ENCODE data around the gene TMEM30A.

TMEM30A gene

DNA sequence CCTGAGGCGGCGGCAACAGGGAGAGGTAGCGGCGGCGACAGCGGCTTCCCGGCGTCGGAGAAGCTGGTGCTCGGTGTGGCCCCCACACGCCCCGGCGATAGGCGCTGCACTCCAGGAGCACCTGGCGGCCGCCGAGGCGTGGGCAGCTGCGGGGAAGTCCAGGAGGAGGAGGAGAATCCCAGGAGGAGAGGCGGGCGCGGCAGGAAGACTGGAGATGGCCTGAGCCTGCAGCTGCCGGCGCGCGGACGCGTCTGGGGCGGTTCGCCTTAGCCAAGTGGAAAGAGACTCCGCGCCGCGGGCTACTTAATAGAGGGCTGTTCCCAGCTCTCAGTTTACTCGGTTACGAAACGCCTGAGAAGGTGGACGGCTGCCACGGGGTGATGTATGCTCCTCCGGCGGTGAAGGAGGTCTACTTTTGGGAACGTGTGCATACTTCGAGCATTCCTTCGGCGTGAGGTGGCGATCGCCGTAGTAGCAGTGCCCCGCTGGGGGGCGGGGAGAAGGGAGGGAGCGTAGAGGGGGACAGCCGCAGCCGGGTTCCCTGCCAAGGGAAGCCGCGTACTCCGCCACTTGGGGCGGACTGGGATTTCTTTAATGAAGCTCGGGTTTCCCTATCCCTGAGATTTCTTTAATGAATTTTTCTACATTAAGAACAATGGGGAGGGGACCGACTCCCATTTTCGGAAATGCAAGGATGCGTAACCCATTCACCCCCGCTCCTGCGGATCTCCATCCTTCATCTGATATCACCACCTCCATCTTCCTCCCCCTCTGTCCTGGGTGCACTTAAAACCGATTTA lies 78.6 kb downstream of the TMEM30A start, which contains the start of gene COL12A1:
Gene COL12A1, minus strand, starts transcription at position 278 of the 800 bp plus-strand sequence. CDS start 3,261 bp downstream, outside the sequence.
- no peaks in the 10 kb centered on the region for H3K36me3 ChIP-seq (ENCODE audit: insufficient read depth, low read length)

GRCh38 chr6:75204959-75205775 lies 79.4 kb downstream of the TMEM30A start:
- H3K4me3 ChIP-seq (ENCODE audit: low read length, poor library complexity, severe bottlenecking): no peak overlapping the region

More for the DNA sequence above, 78.6 kb downstream of the TMEM30A start, which contains the start of gene COL12A1:
- no peak within 1 kb of the TSS for H3K4me3 ChIP-seq (ENCODE audit: low read length, poor library complexity, severe bottlenecking)
- TF ChIP-seq, protein P1, sequence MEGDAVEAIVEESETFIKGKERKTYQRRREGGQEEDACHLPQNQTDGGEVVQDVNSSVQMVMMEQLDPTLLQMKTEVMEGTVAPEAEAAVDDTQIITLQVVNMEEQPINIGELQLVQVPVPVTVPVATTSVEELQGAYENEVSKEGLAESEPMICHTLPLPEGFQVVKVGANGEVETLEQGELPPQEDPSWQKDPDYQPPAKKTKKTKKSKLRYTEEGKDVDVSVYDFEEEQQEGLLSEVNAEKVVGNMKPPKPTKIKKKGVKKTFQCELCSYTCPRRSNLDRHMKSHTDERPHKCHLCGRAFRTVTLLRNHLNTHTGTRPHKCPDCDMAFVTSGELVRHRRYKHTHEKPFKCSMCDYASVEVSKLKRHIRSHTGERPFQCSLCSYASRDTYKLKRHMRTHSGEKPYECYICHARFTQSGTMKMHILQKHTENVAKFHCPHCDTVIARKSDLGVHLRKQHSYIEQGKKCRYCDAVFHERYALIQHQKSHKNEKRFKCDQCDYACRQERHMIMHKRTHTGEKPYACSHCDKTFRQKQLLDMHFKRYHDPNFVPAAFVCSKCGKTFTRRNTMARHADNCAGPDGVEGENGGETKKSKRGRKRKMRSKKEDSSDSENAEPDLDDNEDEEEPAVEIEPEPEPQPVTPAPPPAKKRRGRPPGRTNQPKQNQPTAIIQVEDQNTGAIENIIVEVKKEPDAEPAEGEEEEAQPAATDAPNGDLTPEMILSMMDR (conservative IDR thresholded peaks at IDR 0.05; ENCODE audit: low read length): no peak
- TF ChIP-seq EZH2phosphoT487 (IDR thresholded peaks at IDR 0.05; ENCODE audit: borderline replicate concordance): no peak
- no peaks in the 10 kb centered on the region for H4K20me1 ChIP-seq (ENCODE audit: insufficient read depth, low read length, poor library complexity, severe bottlenecking)
- H3K9me3 ChIP-seq (ENCODE audit: insufficient read depth, low read depth, low read length): no peaks in the 10 kb centered on the region
- no peaks in the 10 kb centered on the region for H3K79me2 ChIP-seq (ENCODE audit: insufficient read depth, low read length)
- no peaks in the 10 kb centered on the region for H3F3A ChIP-seq (ENCODE audit: low read depth)
- H3K9ac ChIP-seq (ENCODE audit: low read depth, low read length, poor library complexity, severe bottlenecking): no peak within 1 kb of the TSS
- no peaks in the 10 kb centered on the region for H3K27me3 ChIP-seq (ENCODE audit: insufficient read depth, low read length, poor library complexity, severe bottlenecking)
- H2AFZ ChIP-seq (ENCODE audit: low read length): no peak within 1 kb of the TSS
- no peak within 1 kb of the TSS for H3K4me2 ChIP-seq (ENCODE audit: low read depth, low read length, poor library complexity, severe bottlenecking)
- H3K9me2 ChIP-seq (replicated peaks; ENCODE audit: low read depth, low read length): no peaks in the 10 kb centered on the region
- no peaks in the 10 kb centered on the region for H3K4me1 ChIP-seq (ENCODE audit: insufficient read depth, low read length, poor library complexity, severe bottlenecking)

DNA sequence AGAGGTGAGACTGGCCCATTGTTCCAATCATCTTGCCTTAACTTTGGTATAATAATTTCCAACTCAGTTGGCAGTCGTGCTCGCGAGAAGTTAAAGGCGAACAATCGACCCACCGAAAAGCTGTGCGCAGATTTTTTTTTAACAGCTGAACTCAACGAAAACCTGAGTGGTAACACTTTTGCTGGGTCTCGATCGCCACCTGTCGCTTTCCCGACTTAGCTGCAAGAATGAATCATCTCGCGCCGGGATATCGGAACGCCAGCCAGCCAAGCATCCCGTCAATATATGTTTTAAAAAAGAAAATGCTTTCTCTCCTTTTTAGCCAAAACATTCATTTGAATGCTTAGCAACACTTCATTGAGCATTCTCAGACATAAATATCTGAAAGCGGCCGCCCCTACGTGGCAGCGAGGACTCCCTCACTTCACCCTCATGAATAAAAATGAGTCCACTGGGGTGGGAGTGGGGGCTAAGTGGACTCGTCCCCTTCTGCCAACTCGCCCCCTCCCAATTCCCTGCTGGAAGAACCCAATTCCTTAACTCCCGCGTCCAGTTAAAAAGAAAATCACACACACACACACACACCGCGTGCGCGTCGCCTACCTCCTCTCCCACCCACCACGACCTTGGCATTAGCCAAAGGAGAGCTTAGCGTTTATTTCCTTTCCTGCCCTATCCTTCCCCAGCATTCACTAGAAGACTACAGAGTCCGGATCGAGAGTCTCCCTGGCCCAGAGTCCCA lies 80.2 kb downstream of the TMEM30A start:
- Histone ChIP-seq H3K9me3 (ENCODE audit: insufficient read depth, low read depth, low read length) (no peaks in the 10 kb centered on the region), H3K79me2 (ENCODE audit: insufficient read depth, low read length) (no peaks in the 10 kb centered on the region), H3K4me3 (ENCODE audit: low read length, poor library complexity, severe bottlenecking) (no peak overlapping the region), H3K27me3 (ENCODE audit: insufficient read depth, low read length, poor library complexity, severe bottlenecking) (no peaks in the 10 kb centered on the region), H3K4me1 (ENCODE audit: insufficient read depth, low read length, poor library complexity, severe bottlenecking) (no peaks in the 10 kb centered on the region), H3K9ac (ENCODE audit: low read depth, low read length, poor library complexity, severe bottlenecking) (no peak overlapping the region), H3K9me2 (replicated peaks; ENCODE audit: low read depth, low read length) (no peaks in the 10 kb centered on the region), H3K36me3 (ENCODE audit: insufficient read depth, low read length) (no peaks in the 10 kb centered on the region), H4K20me1 (ENCODE audit: insufficient read depth, low read length, poor library complexity, severe bottlenecking) (no peaks in the 10 kb centered on the region), H2AFZ (ENCODE audit: low read length) (no peak overlapping the region), H3K4me2 (ENCODE audit: low read depth, low read length, poor library complexity, severe bottlenecking) (no peak overlapping the region), H3F3A (ENCODE audit: low read depth) (no peaks in the 10 kb centered on the region)
- TF ChIP-seq EZH2phosphoT487 (IDR thresholded peaks at IDR 0.05; ENCODE audit: borderline replicate concordance): no peak
- TF ChIP-seq, protein P1 (conservative IDR thresholded peaks at IDR 0.05; ENCODE audit: low read length): no peak

More at GRCh38 chr6:75204959-75205775, 79.4 kb downstream of the TMEM30A start:
- Histone ChIP-seq H3K36me3 (ENCODE audit: insufficient read depth, low read length) (no peaks in the 10 kb centered on the region), H3K9me3 (ENCODE audit: insufficient read depth, low read depth, low read length) (no peaks in the 10 kb centered on the region), H3K9me2 (replicated peaks; ENCODE audit: low read depth, low read length) (no peaks in the 10 kb centered on the region), H3K4me2 (ENCODE audit: low read depth, low read length, poor library complexity, severe bottlenecking) (no peak overlapping the region), H3F3A (ENCODE audit: low read depth) (no peaks in the 10 kb centered on the region), H4K20me1 (ENCODE audit: insufficient read depth, low read length, poor library complexity, severe bottlenecking) (no peaks in the 10 kb centered on the region), H3K4me1 (ENCODE audit: insufficient read depth, low read length, poor library complexity, severe bottlenecking) (no peaks in the 10 kb centered on the region), H2AFZ (ENCODE audit: low read length) (no peak overlapping the region), H3K9ac (ENCODE audit: low read depth, low read length, poor library complexity, severe bottlenecking) (no peak overlapping the region), H3K79me2 (ENCODE audit: insufficient read depth, low read length) (no peaks in the 10 kb centered on the region), H3K27me3 (ENCODE audit: insufficient read depth, low read length, poor library complexity, severe bottlenecking) (no peaks in the 10 kb centered on the region)
- TF ChIP-seq, protein P1 (conservative IDR thresholded peaks at IDR 0.05; ENCODE audit: low read length): no peak
- no peak for TF ChIP-seq EZH2phosphoT487 (IDR thresholded peaks at IDR 0.05; ENCODE audit: borderline replicate concordance)
